Dermis lymphatic vessel endothelial cell (primary cell): ENCODE results near the gene CYP2J2. TPM values are rescaled to one million over a fixed set of nuclear protein-coding genes. Genes with fewer than 3 reads are reported as not detected.

Experiments
- total RNA-seq: library from RNA; depleted of rRNA; stranded (reverse); fragments of >200 nt; gene quantifications from 2 replicates; pipeline ENCODE4 v1.2.1, GENCODE V29; 2014

CYP2J2 gene
- 0.11 and 0.34 TPM in 2 replicates for total RNA-seq

GRCh38 chr1:59926381-59927123 is at the start of gene CYP2J2:
Gene CYP2J2 (minus strand): TSS chr1:59926773. CDS start chr1:59926746, 27 bp downstream.

Other genes starting within 250 kb of the CYP2J2 start
- under 0.01 TPM in 2 replicates for gene HOOK1, start 111.8 kb downstream of the CYP2J2 start, total RNA-seq
- gene C1orf87, start 147.0 kb upstream of the CYP2J2 start, total RNA-seq: not detected in 2 replicates